Natural killer cell (primary cell): Measurements from ENCODE around the gene OPRM1. TPM values are rescaled to one million over a fixed set of nuclear protein-coding genes. Genes with fewer than 3 reads are reported as not detected.
A peak's percentile ranks its signal among the peaks of the same experiment; 100 is the strongest.

Experiments used
- ATAC-seq, 3 donors: fragments of 150-1000 bp in 2 of 3; fragments of 200-7000 bp in 1 of 3; cut with Tn5 transposase; 1 replicate in 1 of 3; 2 replicates in 2 of 3; pipeline ENCODE4 v1.10.0; 2021; ENCODE audit warnings: mild to moderate bottlenecking in 2 of 3, moderate library complexity in 2 of 3
- DNase-seq, 2 donors: peaks; one replicate each; pipeline versions ENCODE4 v3.0.0 to v3.0.0-alpha.2; 2013 to 2021; ENCODE audit warnings: mixed read lengths in 1 of 2
- H3K27ac ChIP-seq: one replicate; pipeline ENCODE4 v1.5.1; 2013; ENCODE audit warnings: mild to moderate bottlenecking, low read length
- H3K27me3 ChIP-seq: one replicate; pipeline ENCODE4 v1.6.1; 2013; ENCODE audit warnings: low read length; ENCODE audit not compliant: control insufficient read depth, insufficient read depth
- H3K36me3 ChIP-seq: one replicate; pipeline ENCODE4 v1.6.1; 2013; ENCODE audit warnings: low read length; ENCODE audit not compliant: control insufficient read depth, insufficient read depth
- H3K4me1 ChIP-seq: one replicate; pipeline ENCODE4 v1.6.1; 2013; ENCODE audit warnings: low read length; ENCODE audit not compliant: control insufficient read depth, insufficient read depth
- H3K4me3 ChIP-seq: one replicate; pipeline ENCODE4 v1.5.1; 2013; ENCODE audit warnings: low read length
- H3K9me3 ChIP-seq: one replicate; pipeline ENCODE4 v1.6.1; 2013; ENCODE audit warnings: low read length; ENCODE audit not compliant: control insufficient read depth, insufficient read depth
- H3K27ac Mint-ChIP-seq, 2 donors: one replicate each; pipeline ENCODE4 v1.8.0; 2022; ENCODE audit warnings: mild to moderate bottlenecking in 2 of 2, mixed read lengths in 2 of 2, moderate library complexity in 1 of 2
- H3K27me3 Mint-ChIP-seq, 2 donors: one replicate each; pipeline ENCODE4 v1.8.0; 2022; ENCODE audit warnings: low read depth in 2 of 2, mixed read lengths in 2 of 2
- H3K36me3 Mint-ChIP-seq: one replicate; pipeline ENCODE4 v1.8.0; 2022; ENCODE audit warnings: mixed read lengths
- H3K4me1 Mint-ChIP-seq, 2 donors: one replicate each; pipeline ENCODE4 v1.8.0; 2022; ENCODE audit warnings: mixed read lengths in 2 of 2
- H3K4me3 Mint-ChIP-seq: one replicate; pipeline ENCODE4 v1.8.0; 2022; ENCODE audit warnings: mild to moderate bottlenecking, moderate library complexity, mixed read lengths
- H3K9me3 Mint-ChIP-seq, 2 donors: one replicate each; pipeline ENCODE4 v1.8.0; 2022; ENCODE audit warnings: mixed read lengths in 2 of 2
- WGBS: methylation state at CpG from one replicate; pipeline ENCODE4 v1.1.7; 2013; ENCODE audit warnings: missing lambda C conversion rate; ENCODE audit not compliant: insufficient coverage; 5-methylcytosine and 5-hydroxymethylcytosine counted together
- intact Hi-C: fragments of 100-400 bp; cut with micrococcal nuclease; formaldehyde crosslinking; loops from one replicate; pipeline ENCODE4 v1.14.2; 2022
- total RNA-seq, 4 donors: library from RNA; stranded (reverse); fragments of 120-200 nt in 1 of 4; gene quantifications; one replicate each; pipeline versions ENCODE4 v1.2.3 to v1.2.4, GENCODE V29; 2013 to 2022
- TF ChIP-seq, protein P1 (sequence below): fragments of 200-600 bp; IDR thresholded peaks from one replicate; pipeline ENCODE4 v1.8.0; 2022; ENCODE audit warnings: antibody characterized with exemption

The OPRM1 gene
- total RNA-seq, 3 donors from 2014 or later (not counting 1 experiment from before 2014, with no cell fraction given) = not detected

DNA sequence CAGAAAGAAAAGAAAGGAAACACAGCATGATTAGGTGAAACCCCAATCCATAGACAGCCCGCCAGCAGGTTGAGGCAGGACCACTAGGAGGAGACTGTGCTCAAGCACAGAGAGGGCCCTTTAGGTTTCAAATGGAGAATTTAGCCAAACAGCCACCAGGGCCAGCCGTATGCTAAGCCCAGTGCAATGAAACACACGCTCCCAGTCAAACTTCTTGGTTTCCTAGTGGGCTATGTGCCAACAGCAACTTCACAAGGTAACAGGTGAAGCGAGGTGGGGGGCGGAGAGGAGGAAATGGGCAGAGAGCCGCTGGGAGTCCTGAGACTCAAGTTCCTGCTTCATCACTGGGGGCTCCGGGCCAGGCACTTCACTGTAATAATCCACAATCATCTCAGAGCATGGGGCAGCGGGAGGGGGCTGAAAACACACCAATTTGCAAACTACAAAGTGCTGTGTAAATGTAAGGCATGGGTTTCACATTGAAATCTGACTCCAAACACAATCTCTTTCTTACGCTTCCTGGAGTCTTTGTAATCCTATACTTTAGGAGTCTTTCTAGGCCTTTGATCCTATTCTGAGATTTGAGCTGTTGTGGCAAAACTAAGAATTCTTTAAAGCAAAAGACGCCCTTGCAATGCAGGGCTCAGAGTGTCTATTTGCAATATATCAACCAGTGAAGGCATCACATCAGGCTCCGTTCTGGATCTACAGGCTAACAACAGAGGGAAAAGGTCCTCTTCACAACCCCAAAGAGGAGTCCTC, 117.3 kb downstream of the OPRM1 start:
- H3K4me3 ChIP-seq = no peak overlapping the region
- peaks cover 6% of the 10 kb centered on the region for H3K36me3 ChIP-seq
- H3K27ac ChIP-seq = peak overlapping the region; percentile 66
- ATAC-seq = peak; percentile 88 to 92 (median 88)
- Mint-ChIP-seq H3K27me3 (no peaks in the 10 kb centered on the region), H3K4me1 (peaks cover 32 to 34% of the 10 kb centered on the region in 2 donors), H3K27ac (peak overlapping the region; percentile 84 to 89), H3K9me3 (no peaks in the 10 kb centered on the region), H3K36me3 (no peaks in the 10 kb centered on the region), H3K4me3 (peak overlapping the region; percentile 71)
- peaks cover 27% of the 10 kb centered on the region for H3K4me1 ChIP-seq
- intact Hi-C loops = loop anchor here (1.0 to 5.0 kb wide), 2 partner anchors 76 to 121 kb away; no protein-coding TSS in a partner anchor
- TF ChIP-seq, protein P1, sequence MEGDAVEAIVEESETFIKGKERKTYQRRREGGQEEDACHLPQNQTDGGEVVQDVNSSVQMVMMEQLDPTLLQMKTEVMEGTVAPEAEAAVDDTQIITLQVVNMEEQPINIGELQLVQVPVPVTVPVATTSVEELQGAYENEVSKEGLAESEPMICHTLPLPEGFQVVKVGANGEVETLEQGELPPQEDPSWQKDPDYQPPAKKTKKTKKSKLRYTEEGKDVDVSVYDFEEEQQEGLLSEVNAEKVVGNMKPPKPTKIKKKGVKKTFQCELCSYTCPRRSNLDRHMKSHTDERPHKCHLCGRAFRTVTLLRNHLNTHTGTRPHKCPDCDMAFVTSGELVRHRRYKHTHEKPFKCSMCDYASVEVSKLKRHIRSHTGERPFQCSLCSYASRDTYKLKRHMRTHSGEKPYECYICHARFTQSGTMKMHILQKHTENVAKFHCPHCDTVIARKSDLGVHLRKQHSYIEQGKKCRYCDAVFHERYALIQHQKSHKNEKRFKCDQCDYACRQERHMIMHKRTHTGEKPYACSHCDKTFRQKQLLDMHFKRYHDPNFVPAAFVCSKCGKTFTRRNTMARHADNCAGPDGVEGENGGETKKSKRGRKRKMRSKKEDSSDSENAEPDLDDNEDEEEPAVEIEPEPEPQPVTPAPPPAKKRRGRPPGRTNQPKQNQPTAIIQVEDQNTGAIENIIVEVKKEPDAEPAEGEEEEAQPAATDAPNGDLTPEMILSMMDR = peak; percentile 67
- 39% methylated on average over 11 of the region's 11 CpGs for WGBS
- DNase-seq = peak; percentile 34 to 82
- H3K27me3 ChIP-seq = no peaks in the 10 kb centered on the region
- H3K9me3 ChIP-seq = no peaks in the 10 kb centered on the region

DNA sequence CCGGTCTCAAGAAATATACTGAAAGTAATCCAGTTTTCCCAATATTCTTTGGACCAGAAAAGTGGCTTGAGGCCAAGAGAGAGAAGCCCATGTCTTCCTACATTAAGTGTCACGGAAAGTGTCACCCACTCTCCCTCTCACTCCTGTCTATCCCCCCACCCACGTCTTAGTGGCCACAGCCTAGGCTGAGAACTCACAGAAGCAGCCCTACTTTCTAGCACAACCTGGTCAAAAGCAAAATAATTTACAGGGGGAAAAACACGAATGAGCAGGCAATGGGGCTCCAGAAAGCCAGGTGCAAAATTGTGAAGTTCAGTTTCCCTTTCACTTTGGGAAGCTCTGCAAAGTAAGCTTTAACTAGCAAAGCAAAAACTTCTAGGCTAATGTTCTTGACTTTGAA, 118.0 kb downstream of the OPRM1 start:
- TF ChIP-seq, protein P1 = no peak
- Mint-ChIP-seq H3K36me3 (no peaks in the 10 kb centered on the region), H3K9me3 (no peaks in the 10 kb centered on the region), H3K4me3 (peak overlapping the region; percentile 71), H3K27ac (peak overlapping the region; percentile 84 to 89), H3K4me1 (peaks cover 32 to 34% of the 10 kb centered on the region in 2 donors), H3K27me3 (no peaks in the 10 kb centered on the region)
- intact Hi-C loops = loop anchor here (5.0 kb wide), 1 partner anchor 75 kb away; no protein-coding TSS in a partner anchor
- H3K27ac ChIP-seq = peak overlapping the region; percentile 66
- WGBS = 21% methylated on average over 4 of the region's 4 CpGs
- H3K4me3 ChIP-seq = peak overlapping the region; percentile 2
- peaks cover 31% of the 10 kb centered on the region for H3K4me1 ChIP-seq
- H3K36me3 ChIP-seq = peaks cover 6% of the 10 kb centered on the region
- H3K9me3 ChIP-seq = no peaks in the 10 kb centered on the region
- ATAC-seq (peak; percentile 49 to 62 (median 53)), DNase-seq (peak in 1 of 2 donors; percentile 64)
- no peaks in the 10 kb centered on the region for H3K27me3 ChIP-seq

DNA sequence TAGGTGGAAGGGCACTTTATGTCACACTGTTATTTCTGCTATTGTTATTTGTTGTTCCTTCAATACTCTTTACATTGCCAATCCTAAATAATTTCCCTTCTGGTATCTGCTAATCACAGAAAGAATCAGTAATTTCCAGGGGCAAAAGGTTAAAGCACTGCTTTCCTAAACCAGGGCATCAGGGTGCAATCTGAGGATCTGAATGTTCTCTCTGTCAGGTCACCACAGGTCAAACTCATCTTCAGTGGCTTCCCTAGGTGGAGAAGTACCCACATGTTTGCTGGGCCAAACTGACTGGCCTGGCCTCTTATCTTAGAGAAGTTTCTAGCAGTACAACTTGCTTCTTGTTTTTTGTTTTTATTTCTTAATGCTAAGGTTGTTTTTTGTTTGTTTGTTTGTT, 118.7 kb downstream of the OPRM1 start:
- H3K4me1 Mint-ChIP-seq = peaks cover 32 to 34% of the 10 kb centered on the region in 2 donors

More for the DNA sequence above, 118.7 kb downstream of the OPRM1 start:
- Mint-ChIP-seq H3K36me3 (no peaks in the 10 kb centered on the region), H3K27ac (peak overlapping the region; percentile 84 to 89), H3K4me3 (peak overlapping the region; percentile 71), H3K9me3 (no peaks in the 10 kb centered on the region), H3K27me3 (no peaks in the 10 kb centered on the region)
- TF ChIP-seq, protein P1 = no peak
- H3K27me3 ChIP-seq = no peaks in the 10 kb centered on the region
- peak overlapping the region; percentile 2 for H3K4me3 ChIP-seq
- peaks cover 33% of the 10 kb centered on the region for H3K4me1 ChIP-seq
- peaks cover 6% of the 10 kb centered on the region for H3K36me3 ChIP-seq
- H3K27ac ChIP-seq = peak overlapping the region; percentile 66
- DNase-seq (no peak), ATAC-seq (no peak)
- H3K9me3 ChIP-seq = no peaks in the 10 kb centered on the region
- intact Hi-C loops = loop anchor here (5.0 kb wide), 1 partner anchor 75 kb away; no protein-coding TSS in a partner anchor
